Vagina (tissue), 2 donors: Measurements from ENCODE around the gene FLNB. TPM values are rescaled to one million over a fixed set of nuclear protein-coding genes. Genes with fewer than 3 reads are reported as not detected.

Source experiments
- DNase-seq, 2 donors: peaks; one replicate each; pipeline ENCODE4 v3.0.0-alpha.2; 2017; ENCODE audit errors: extremely low spot score in 2 of 2
- H3K27ac ChIP-seq: fragments of 200-600 bp; sonication (generic); one replicate; pipeline ENCODE4 v1.5.1; 2019
- H3K27me3 ChIP-seq: fragments of 200-600 bp; sonication (generic); one replicate; pipeline ENCODE4 v1.5.1; 2019
- H3K36me3 ChIP-seq, 2 donors: fragments of 200-600 bp; sonication (generic); one replicate each; pipeline ENCODE4 v1.5.1; 2017 to 2019
- H3K4me1 ChIP-seq: fragments of 200-600 bp; sonication (generic); one replicate; pipeline ENCODE4 v1.5.1; 2019
- H3K4me3 ChIP-seq, 2 donors: fragments of 200-600 bp; sonication (generic); 1 replicate in 1 of 2; 2 replicates in 1 of 2; pipeline ENCODE4 v1.5.1; 2016 to 2019
- H3K9me3 ChIP-seq: fragments of 200-600 bp; sonication (generic); one replicate; pipeline ENCODE4 v1.5.1; 2019
- POLR2A ChIP-seq, 2 donors: fragments of 450-650 bp; IDR thresholded peaks; one replicate each; pipeline ENCODE4 v1.6.1; 2017; ENCODE audit warnings: antibody characterized with exemption in 2 of 2, mild to moderate bottlenecking in 2 of 2, moderate library complexity in 2 of 2
- POLR2AphosphoS5 ChIP-seq, 2 donors: sonication (generic); formaldehyde crosslinking; IDR thresholded peaks; one replicate each; pipeline ENCODE4 v1.9.0; 2017; ENCODE audit warnings: antibody characterized with exemption in 2 of 2, mild to moderate bottlenecking in 2 of 2, low read depth in 1 of 2; ENCODE audit not compliant: insufficient read depth in 1 of 2
- intact Hi-C: fragments of 100-400 bp; cut with DNase I; formaldehyde crosslinking; loops from one replicate; pipeline ENCODE4 v1.15.1; 2023
- total RNA-seq: library from RNA; depleted of rRNA; stranded (reverse); fragments of >200 nt; gene quantifications from one replicate; pipeline ENCODE4 v1.2.3, GENCODE V29; 2016
- TF ChIP-seq, protein P1 (sequence below), 3 experiments: fragments of 450-650 bp in 2 of 3; fragments of 200-600 bp in 1 of 3; sonication (generic) in 1 of 3; IDR thresholded peaks; one replicate each; pipeline ENCODE4 v1.5.1; 2017 to 2019; ENCODE audit warnings: antibody characterized with exemption in 3 of 3, mild to moderate bottlenecking in 2 of 3, moderate library complexity in 2 of 3

Gene FLNB
- total RNA-seq, 1 donor from 2014 or later: 147 TPM

DNA sequence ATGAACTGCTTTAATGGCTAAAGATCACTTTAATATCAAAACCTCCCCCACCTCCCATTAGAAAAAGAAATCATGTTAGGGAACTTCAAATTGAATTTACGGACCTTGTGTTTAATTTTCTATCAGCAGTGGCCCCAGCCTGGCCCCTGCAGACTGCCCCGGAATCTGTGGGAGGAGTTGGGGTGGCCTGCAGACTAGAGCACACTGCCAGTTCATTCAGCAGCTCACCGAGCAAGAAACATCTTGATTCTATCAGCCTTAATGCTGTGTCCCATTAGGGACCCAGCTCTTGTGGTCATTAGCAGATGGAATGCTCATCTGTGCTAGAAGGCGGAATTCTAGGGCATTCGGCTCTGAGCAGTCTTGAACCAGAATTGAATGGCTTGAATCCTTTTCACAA, 54.2 kb downstream of the FLNB start:
- no peak overlapping the region for H3K4me3 ChIP-seq
- TF ChIP-seq POLR2A (IDR thresholded peaks at IDR 0.05) (no peak), POLR2AphosphoS5 (IDR thresholded peaks at IDR 0.05; ENCODE audit: insufficient read depth in 1 of 2, low read depth in 1 of 2) (no peak)
- TF ChIP-seq, protein P1, sequence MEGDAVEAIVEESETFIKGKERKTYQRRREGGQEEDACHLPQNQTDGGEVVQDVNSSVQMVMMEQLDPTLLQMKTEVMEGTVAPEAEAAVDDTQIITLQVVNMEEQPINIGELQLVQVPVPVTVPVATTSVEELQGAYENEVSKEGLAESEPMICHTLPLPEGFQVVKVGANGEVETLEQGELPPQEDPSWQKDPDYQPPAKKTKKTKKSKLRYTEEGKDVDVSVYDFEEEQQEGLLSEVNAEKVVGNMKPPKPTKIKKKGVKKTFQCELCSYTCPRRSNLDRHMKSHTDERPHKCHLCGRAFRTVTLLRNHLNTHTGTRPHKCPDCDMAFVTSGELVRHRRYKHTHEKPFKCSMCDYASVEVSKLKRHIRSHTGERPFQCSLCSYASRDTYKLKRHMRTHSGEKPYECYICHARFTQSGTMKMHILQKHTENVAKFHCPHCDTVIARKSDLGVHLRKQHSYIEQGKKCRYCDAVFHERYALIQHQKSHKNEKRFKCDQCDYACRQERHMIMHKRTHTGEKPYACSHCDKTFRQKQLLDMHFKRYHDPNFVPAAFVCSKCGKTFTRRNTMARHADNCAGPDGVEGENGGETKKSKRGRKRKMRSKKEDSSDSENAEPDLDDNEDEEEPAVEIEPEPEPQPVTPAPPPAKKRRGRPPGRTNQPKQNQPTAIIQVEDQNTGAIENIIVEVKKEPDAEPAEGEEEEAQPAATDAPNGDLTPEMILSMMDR (IDR thresholded peaks at IDR 0.05): no peak
- intact Hi-C loops: no loop called here
- no peak for DNase-seq
- H3K9me3 ChIP-seq: no peaks in the 10 kb centered on the region
- H3K4me1 ChIP-seq: peaks cover 76% of the 10 kb centered on the region
- no peaks in the 10 kb centered on the region for H3K27me3 ChIP-seq
- H3K36me3 ChIP-seq: no peaks in the 10 kb centered on the region
- peak overlapping the region; percentile 56 for H3K27ac ChIP-seq

DNA sequence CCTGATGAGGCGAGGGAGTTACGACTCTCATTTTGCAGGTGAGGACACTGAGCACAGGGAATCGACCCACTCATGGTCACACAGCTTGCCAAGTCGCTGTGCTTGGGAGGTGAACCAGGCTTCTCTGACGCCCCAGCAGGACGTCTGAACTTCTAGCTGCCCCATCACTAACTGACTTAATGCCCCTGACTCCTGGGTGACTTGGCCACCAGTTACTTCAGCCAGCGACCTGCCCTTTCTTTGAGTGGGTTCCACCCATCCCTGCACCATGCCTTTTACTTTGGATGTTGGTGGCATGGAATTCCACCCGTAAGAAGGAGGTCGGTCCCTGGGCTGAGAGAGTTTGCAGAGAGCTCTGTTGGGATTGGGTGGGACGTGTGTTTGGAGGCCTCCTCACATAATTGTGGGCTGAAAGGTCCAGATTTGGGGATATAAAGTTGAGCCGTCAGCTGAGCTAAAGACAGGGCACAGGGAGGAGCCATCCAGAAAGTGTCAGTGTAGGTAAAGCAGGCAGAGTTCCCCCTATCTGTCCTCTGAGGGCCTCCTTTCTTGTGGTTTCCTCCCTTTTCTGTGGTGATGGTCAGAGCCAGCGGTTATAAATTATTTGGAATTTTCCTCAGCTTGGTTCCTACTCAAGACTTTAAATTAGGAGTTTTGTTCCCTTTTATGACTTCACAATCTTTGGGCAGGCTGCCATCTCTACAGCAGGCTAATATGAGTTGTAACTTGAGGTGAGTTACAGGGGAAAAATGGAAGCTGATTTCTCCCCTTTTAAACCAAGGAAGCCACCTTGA, 55.0 kb downstream of the FLNB start:
- no peaks in the 10 kb centered on the region for H3K36me3 ChIP-seq
- peak overlapping the region; percentile 56 for H3K27ac ChIP-seq
- H3K9me3 ChIP-seq: no peaks in the 10 kb centered on the region
- DNase-seq: no peak
- peaks cover 76% of the 10 kb centered on the region for H3K4me1 ChIP-seq
- TF ChIP-seq POLR2AphosphoS5 (IDR thresholded peaks at IDR 0.05; ENCODE audit: insufficient read depth in 1 of 2, low read depth in 1 of 2): peak in 1 of 2 donors; percentile 31
- TF ChIP-seq, protein P1 (IDR thresholded peaks at IDR 0.05): no peak
- intact Hi-C loops: no loop called here
- H3K27me3 ChIP-seq: no peaks in the 10 kb centered on the region
- H3K4me3 ChIP-seq: no peak overlapping the region

DNA sequence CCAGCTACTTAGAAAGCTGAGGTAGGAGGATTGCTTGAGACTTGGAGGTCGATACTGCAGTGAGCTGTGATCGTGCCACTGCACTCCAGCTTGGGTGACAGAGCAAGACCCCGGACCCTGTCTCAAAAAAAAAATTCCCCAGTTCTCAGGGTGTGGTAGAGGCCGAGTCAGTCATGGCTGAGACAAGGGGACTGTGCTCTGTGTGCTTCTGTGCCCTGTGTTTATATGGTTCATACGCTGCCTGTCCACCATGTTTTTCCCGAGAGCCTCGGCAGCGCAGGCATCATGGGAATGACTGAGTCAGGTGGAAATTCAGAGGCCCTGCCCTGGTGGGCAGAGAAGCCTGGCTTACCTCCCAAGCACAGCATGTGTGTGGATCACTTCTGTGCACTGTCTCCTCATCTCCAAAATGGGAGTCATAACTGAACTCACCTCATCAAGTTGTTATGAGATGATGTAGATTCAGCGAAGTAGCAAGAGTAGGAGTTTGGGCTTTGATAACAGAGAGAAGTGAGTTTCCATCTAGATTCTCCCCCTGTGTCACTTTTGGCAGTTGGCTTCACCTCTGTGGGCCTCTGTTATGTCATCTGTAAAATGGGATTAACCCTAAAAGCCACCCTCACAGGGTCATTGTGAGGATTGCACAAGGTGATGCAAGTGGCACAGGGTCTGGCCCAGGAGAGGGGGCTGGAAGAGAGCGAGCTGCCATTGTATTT, 56.9 kb downstream of the FLNB start:
- Histone ChIP-seq H3K27ac (peak overlapping the region; percentile 33), H3K9me3 (no peaks in the 10 kb centered on the region), H3K4me1 (peaks cover 65% of the 10 kb centered on the region), H3K36me3 (no peaks in the 10 kb centered on the region), H3K4me3 (no peak overlapping the region), H3K27me3 (no peaks in the 10 kb centered on the region)
- intact Hi-C loops: no loop called here
- DNase-seq: no peak
- TF ChIP-seq, protein P1 (IDR thresholded peaks at IDR 0.05): no peak
- TF ChIP-seq POLR2A (IDR thresholded peaks at IDR 0.05) (no peak), POLR2AphosphoS5 (IDR thresholded peaks at IDR 0.05; ENCODE audit: insufficient read depth in 1 of 2, low read depth in 1 of 2) (no peak)

DNA sequence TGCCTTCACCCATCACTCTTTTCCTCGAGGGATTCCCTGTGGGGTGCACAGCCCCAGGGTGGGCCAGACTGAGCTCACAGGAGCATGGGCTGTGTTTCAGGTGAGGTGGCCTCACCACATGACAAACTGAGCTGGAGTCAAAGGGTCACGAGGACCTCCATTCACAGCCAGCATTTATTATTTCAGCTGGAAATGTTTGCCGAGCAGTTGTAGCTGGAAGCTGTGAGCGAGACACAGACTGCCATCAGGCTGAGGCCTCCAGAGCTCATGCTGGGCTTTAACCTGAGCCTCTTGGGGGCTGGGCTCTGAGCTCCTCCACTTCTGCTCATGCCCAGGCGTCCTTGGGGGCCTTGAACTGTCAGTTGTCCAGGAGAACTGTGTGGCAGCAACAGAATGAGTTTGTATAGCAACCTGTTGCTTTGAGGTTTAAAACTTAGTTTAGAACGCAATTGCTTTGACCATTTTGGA, 57.5 kb downstream of the FLNB start:
- Histone ChIP-seq H3K9me3 (no peaks in the 10 kb centered on the region), H3K27ac (peak overlapping the region; percentile 20), H3K27me3 (no peaks in the 10 kb centered on the region), H3K4me3 (no peak overlapping the region), H3K36me3 (no peaks in the 10 kb centered on the region), H3K4me1 (peaks cover 61% of the 10 kb centered on the region)
- intact Hi-C loops: no loop called here
- no peak for DNase-seq
- no peak for TF ChIP-seq POLR2AphosphoS5 (IDR thresholded peaks at IDR 0.05; ENCODE audit: insufficient read depth in 1 of 2, low read depth in 1 of 2)
- TF ChIP-seq, protein P1 (IDR thresholded peaks at IDR 0.05): no peak
- no peak for TF ChIP-seq POLR2A (IDR thresholded peaks at IDR 0.05)
